H9 (cell line): ENCODE data around the gene FBXO21. TPM values are rescaled to one million over a fixed set of nuclear protein-coding genes. Genes with fewer than 3 reads are reported as not detected.

Source experiments
- DNase-seq: peaks from one replicate; pipeline ENCODE4 v3.0.0-alpha.2; 2017
- H2AFZ ChIP-seq: one replicate; pipeline ENCODE4 v1.6.1; 2013; ENCODE audit warnings: mild to moderate bottlenecking, low read length, control low read depth, moderate library complexity
- H2AK5ac ChIP-seq: 2 replicates; pipeline ENCODE4 v1.6.1; 2013; ENCODE audit warnings: low read length, control low read depth, mixed read lengths; ENCODE audit not compliant: insufficient read length
- H2BK120ac ChIP-seq: one replicate; pipeline ENCODE4 v1.6.1; 2013; ENCODE audit warnings: low read depth, mild to moderate bottlenecking, low read length, control low read depth, inconsistent platforms; ENCODE audit not compliant: poor library complexity, severe bottlenecking
- H2BK12ac ChIP-seq: 2 replicates; pipeline ENCODE4 v1.6.1; 2013; ENCODE audit warnings: low read length, control low read depth, mixed read lengths, low read depth; ENCODE audit not compliant: insufficient read length
- H2BK15ac ChIP-seq: 2 replicates; pipeline ENCODE4 v1.6.1; 2013; ENCODE audit warnings: low read depth, low read length, control low read depth
- H2BK20ac ChIP-seq: one replicate; pipeline ENCODE4 v1.6.1; 2013; ENCODE audit warnings: low read depth, mild to moderate bottlenecking, low read length, control low read depth, inconsistent platforms; ENCODE audit not compliant: poor library complexity, severe bottlenecking
- H2BK5ac ChIP-seq: 2 replicates; pipeline ENCODE4 v1.6.1; 2013; ENCODE audit warnings: low read length, control low read depth, mixed read lengths; ENCODE audit not compliant: insufficient read length
- H3K14ac ChIP-seq: 2 replicates; pipeline ENCODE4 v1.6.1; 2013; ENCODE audit warnings: low read length, control low read depth; ENCODE audit not compliant: insufficient read depth
- H3K18ac ChIP-seq: 2 replicates; pipeline ENCODE4 v1.6.1; 2013; ENCODE audit warnings: low read depth, mild to moderate bottlenecking, mixed read lengths, low read length, control low read depth; ENCODE audit not compliant: insufficient read length
- H3K23ac ChIP-seq: 2 replicates; pipeline ENCODE4 v1.6.1; 2013; ENCODE audit warnings: low read length, control low read depth, mixed read lengths, low read depth; ENCODE audit not compliant: insufficient read length
- H3K23me2 ChIP-seq: 2 replicates; pipeline ENCODE4 v1.6.1; 2013; ENCODE audit warnings: low read depth, mild to moderate bottlenecking, mixed read lengths, low read length, control low read depth; ENCODE audit not compliant: insufficient read length, poor library complexity, severe bottlenecking
- H3K27ac ChIP-seq: 2 replicates; pipeline ENCODE4 v1.5.1; 2013; ENCODE audit warnings: low read length, control low read depth, mixed read lengths, low read depth; ENCODE audit not compliant: insufficient read length
- H3K27me3 ChIP-seq: 2 replicates; pipeline ENCODE4 v1.6.1; 2013; ENCODE audit warnings: low read length, control low read depth, inconsistent platforms; ENCODE audit not compliant: insufficient read depth
- H3K4ac ChIP-seq: 2 replicates; pipeline ENCODE4 v1.6.1; 2013; ENCODE audit warnings: low read depth, mild to moderate bottlenecking, control low read depth, inconsistent platforms, low read length, moderate library complexity
- H3K4me1 ChIP-seq: 2 replicates; pipeline ENCODE4 v1.6.1; 2013; ENCODE audit warnings: low read length, control low read depth, inconsistent platforms; ENCODE audit not compliant: insufficient read depth
- H3K4me2 ChIP-seq: 2 replicates; pipeline ENCODE4 v1.6.1; 2013; ENCODE audit warnings: low read length, control low read depth, mixed read lengths; ENCODE audit not compliant: insufficient read length, insufficient read depth
- H3K56ac ChIP-seq: 2 replicates; pipeline ENCODE4 v1.6.1; 2013; ENCODE audit warnings: low read depth, mild to moderate bottlenecking, mixed read lengths, low read length, control low read depth; ENCODE audit not compliant: insufficient read length
- H3K79me1 ChIP-seq: 2 replicates; pipeline ENCODE4 v1.6.1; 2013; ENCODE audit warnings: low read depth, mild to moderate bottlenecking, moderate library complexity, low read length, control low read depth, inconsistent platforms; ENCODE audit not compliant: insufficient read depth, poor library complexity, severe bottlenecking
- H3K79me2 ChIP-seq: 2 replicates; pipeline ENCODE4 v1.6.1; 2013; ENCODE audit warnings: low read length, control low read depth, inconsistent platforms; ENCODE audit not compliant: insufficient read depth
- H3K9ac ChIP-seq: 2 replicates; pipeline ENCODE4 v1.6.1; 2013; ENCODE audit warnings: low read length, control low read depth, mixed read lengths; ENCODE audit not compliant: insufficient read length; ENCODE audit errors: extremely low read depth
- H3K9me3 ChIP-seq: one replicate; pipeline ENCODE4 v1.6.1; 2013; ENCODE audit warnings: low read depth, low read length, inconsistent platforms; ENCODE audit not compliant: control insufficient read depth
- H3T11ph ChIP-seq: one replicate; pipeline ENCODE4 v1.6.1; 2013; ENCODE audit warnings: mild to moderate bottlenecking, low read length, control low read depth, inconsistent platforms
- H4K20me1 ChIP-seq: one replicate; pipeline ENCODE4 v1.6.1; 2013; ENCODE audit not compliant: control insufficient read depth, insufficient read length, insufficient read depth
- H4K5ac ChIP-seq: 2 replicates; pipeline ENCODE4 v1.6.1; 2013; ENCODE audit warnings: low read depth, mild to moderate bottlenecking, mixed read lengths, low read length, control low read depth; ENCODE audit not compliant: insufficient read length
- H4K8ac ChIP-seq: replicated peaks from 2 replicates; pipeline ENCODE4 v1.6.1; 2013; ENCODE audit warnings: low read length, control low read depth, mixed read lengths, low read depth; ENCODE audit not compliant: insufficient read length
- H4K91ac ChIP-seq: 2 replicates; pipeline ENCODE4 v1.6.1; 2013; ENCODE audit warnings: low read depth, mild to moderate bottlenecking, moderate library complexity, mixed read lengths, low read length, control low read depth; ENCODE audit not compliant: insufficient read length
- H3K27ac Mint-ChIP-seq, 3 experiments: 2 replicates in 2 of 3; 3 replicates in 1 of 3; pipeline ENCODE4 v1.8.0; 2020 to 2021; ENCODE audit warnings: mixed read lengths in 3 of 3, mild to moderate bottlenecking in 1 of 3, moderate library complexity in 1 of 3
- H3K27me3 Mint-ChIP-seq: 2 replicates; pipeline ENCODE4 v1.8.0; 2021; ENCODE audit warnings: low read depth, mild to moderate bottlenecking, moderate library complexity, mixed read lengths
- H3K36me3 Mint-ChIP-seq, 3 experiments: 2 replicates in 2 of 3; 3 replicates in 1 of 3; pipeline ENCODE4 v1.8.0; 2020 to 2021; ENCODE audit warnings: low read depth in 3 of 3, mixed read lengths in 3 of 3; ENCODE audit not compliant: insufficient read depth in 1 of 3
- H3K4me1 Mint-ChIP-seq, 2 experiments: 2 replicates each; pipeline ENCODE4 v1.8.0; 2020; ENCODE audit warnings: mixed read lengths in 2 of 2
- H3K4me3 Mint-ChIP-seq, 2 experiments: 2 replicates in 1 of 2; 3 replicates in 1 of 2; pipeline ENCODE4 v1.8.0; 2020 to 2021; ENCODE audit warnings: mild to moderate bottlenecking in 2 of 2, mixed read lengths in 2 of 2, moderate library complexity in 1 of 2
- H3K9me3 Mint-ChIP-seq, 2 experiments: 2 replicates in 1 of 2; 3 replicates in 1 of 2; pipeline ENCODE4 v1.8.0; 2020; ENCODE audit warnings: mild to moderate bottlenecking in 2 of 2, mixed read lengths in 2 of 2, moderate library complexity in 1 of 2
- WGBS: extraction: QIAGEN DNeasy Blood & Tissue Kit; methylation state at CpG from one replicate; pipeline ENCODE4 v1.1.7; 2013; ENCODE audit warnings: missing lambda C conversion rate, low lambda C conversion rate, mixed read lengths; ENCODE audit not compliant: insufficient read length; ENCODE audit errors: extremely low coverage; 5-methylcytosine and 5-hydroxymethylcytosine counted together
- total RNA-seq: library from RNA; stranded (reverse); gene quantifications from 2 replicates; pipeline ENCODE4 v1.2.1, GENCODE V29; 2021
- TF ChIP-seq, protein P1 (sequence below): fragments of 200-600 bp; sonication (generic); conservative IDR thresholded peaks from 3 replicates; pipeline ENCODE4 v1.8.0; 2021; ENCODE audit warnings: antibody characterized with exemption, mild to moderate bottlenecking

FBXO21 gene
- total RNA-seq, 1 experiment from 2014 or later = 58.6 TPM

DNA sequence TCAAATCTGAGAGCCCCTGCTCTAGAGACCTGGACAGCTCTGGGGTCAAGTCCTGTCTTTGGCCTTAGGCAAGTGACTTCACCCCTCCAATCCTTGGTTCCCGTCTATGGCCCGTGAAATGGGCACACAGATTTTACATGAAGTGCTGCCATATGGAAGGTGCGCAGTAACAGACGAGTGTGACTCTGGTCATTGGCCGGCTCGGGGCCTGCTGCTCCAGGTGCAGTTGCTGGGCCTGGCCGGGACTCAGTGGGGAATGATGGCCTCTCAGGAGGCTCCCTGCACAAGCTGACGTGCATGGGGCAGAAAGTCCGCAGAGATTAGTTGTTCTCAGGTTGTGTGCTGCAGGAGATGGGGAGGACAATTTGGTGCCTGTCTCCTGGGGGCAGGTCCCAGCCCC lies 77.0 kb downstream of the FBXO21 start:
- no peak overlapping the region for H3K23ac ChIP-seq
- Mint-ChIP-seq H3K36me3 (no peaks in the 10 kb centered on the region), H3K9me3 (peaks cover 0 to 2% of the 10 kb centered on the region in 2 experiments; a peak in 2 of 5 replicates), H3K4me3 (peak overlapping the region in 1 of 2 experiments; percentile 25; a peak in 2 of 5 replicates), H3K27ac (peak overlapping the region in 1 of 3 experiments; percentile 10; a peak in 1 of 7 replicates), H3K27me3 (peaks cover 9% of the 10 kb centered on the region), H3K4me1 (peaks cover 14 to 27% of the 10 kb centered on the region in 2 experiments)
- no peaks in the 10 kb centered on the region for H3K27me3 ChIP-seq
- H3K18ac ChIP-seq = no peak overlapping the region
- H2AFZ ChIP-seq = no peak overlapping the region
- no peak overlapping the region for H2BK15ac ChIP-seq
- no peak overlapping the region for H2BK12ac ChIP-seq
- no peak overlapping the region for H3K4me2 ChIP-seq
- H2BK5ac ChIP-seq = no peak overlapping the region
- H3K9me3 ChIP-seq = no peaks in the 10 kb centered on the region
- H3K79me2 ChIP-seq = no peaks in the 10 kb centered on the region
- no peak overlapping the region for H3T11ph ChIP-seq
- no peaks in the 10 kb centered on the region for H3K79me1 ChIP-seq
- no peak overlapping the region for H3K9ac ChIP-seq
- no peak overlapping the region for H2BK120ac ChIP-seq
- H3K27ac ChIP-seq = no peak overlapping the region
- no peak overlapping the region for H2AK5ac ChIP-seq
- H4K20me1 ChIP-seq = no peaks in the 10 kb centered on the region
- TF ChIP-seq, protein P1, sequence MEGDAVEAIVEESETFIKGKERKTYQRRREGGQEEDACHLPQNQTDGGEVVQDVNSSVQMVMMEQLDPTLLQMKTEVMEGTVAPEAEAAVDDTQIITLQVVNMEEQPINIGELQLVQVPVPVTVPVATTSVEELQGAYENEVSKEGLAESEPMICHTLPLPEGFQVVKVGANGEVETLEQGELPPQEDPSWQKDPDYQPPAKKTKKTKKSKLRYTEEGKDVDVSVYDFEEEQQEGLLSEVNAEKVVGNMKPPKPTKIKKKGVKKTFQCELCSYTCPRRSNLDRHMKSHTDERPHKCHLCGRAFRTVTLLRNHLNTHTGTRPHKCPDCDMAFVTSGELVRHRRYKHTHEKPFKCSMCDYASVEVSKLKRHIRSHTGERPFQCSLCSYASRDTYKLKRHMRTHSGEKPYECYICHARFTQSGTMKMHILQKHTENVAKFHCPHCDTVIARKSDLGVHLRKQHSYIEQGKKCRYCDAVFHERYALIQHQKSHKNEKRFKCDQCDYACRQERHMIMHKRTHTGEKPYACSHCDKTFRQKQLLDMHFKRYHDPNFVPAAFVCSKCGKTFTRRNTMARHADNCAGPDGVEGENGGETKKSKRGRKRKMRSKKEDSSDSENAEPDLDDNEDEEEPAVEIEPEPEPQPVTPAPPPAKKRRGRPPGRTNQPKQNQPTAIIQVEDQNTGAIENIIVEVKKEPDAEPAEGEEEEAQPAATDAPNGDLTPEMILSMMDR = no peak
- H4K8ac ChIP-seq = no peak overlapping the region
- H3K56ac ChIP-seq = no peak overlapping the region
- H4K5ac ChIP-seq = no peak overlapping the region
- no peak for DNase-seq
- no peaks in the 10 kb centered on the region for H3K23me2 ChIP-seq
- no peak overlapping the region for H2BK20ac ChIP-seq
- no CpG with 5 or more reads among the region's 9 CpGs for WGBS
- peaks cover 7% of the 10 kb centered on the region; the same call in 1 of the 2 replicates for H3K4me1 ChIP-seq
- no peak overlapping the region for H4K91ac ChIP-seq
- H3K14ac ChIP-seq = no peak overlapping the region
- no peak overlapping the region for H3K4ac ChIP-seq
